H9 (cell line): Measurements from ENCODE around the gene USP7. TPM values are rescaled to one million over a fixed set of nuclear protein-coding genes. Genes with fewer than 3 reads are reported as not detected.

Source experiments
- DNase-seq: peaks from one replicate; pipeline ENCODE4 v3.0.0-alpha.2; 2017
- H2AFZ ChIP-seq: one replicate; pipeline ENCODE4 v1.6.1; 2013; ENCODE audit warnings: mild to moderate bottlenecking, low read length, control low read depth, moderate library complexity
- H2AK5ac ChIP-seq: 2 replicates; pipeline ENCODE4 v1.6.1; 2013; ENCODE audit warnings: low read length, control low read depth, mixed read lengths; ENCODE audit not compliant: insufficient read length
- H2BK120ac ChIP-seq: one replicate; pipeline ENCODE4 v1.6.1; 2013; ENCODE audit warnings: low read depth, mild to moderate bottlenecking, low read length, control low read depth, inconsistent platforms; ENCODE audit not compliant: poor library complexity, severe bottlenecking
- H2BK12ac ChIP-seq: 2 replicates; pipeline ENCODE4 v1.6.1; 2013; ENCODE audit warnings: low read length, control low read depth, mixed read lengths, low read depth; ENCODE audit not compliant: insufficient read length
- H2BK15ac ChIP-seq: 2 replicates; pipeline ENCODE4 v1.6.1; 2013; ENCODE audit warnings: low read depth, low read length, control low read depth
- H2BK20ac ChIP-seq: one replicate; pipeline ENCODE4 v1.6.1; 2013; ENCODE audit warnings: low read depth, mild to moderate bottlenecking, low read length, control low read depth, inconsistent platforms; ENCODE audit not compliant: poor library complexity, severe bottlenecking
- H2BK5ac ChIP-seq: 2 replicates; pipeline ENCODE4 v1.6.1; 2013; ENCODE audit warnings: low read length, control low read depth, mixed read lengths; ENCODE audit not compliant: insufficient read length
- H3K14ac ChIP-seq: 2 replicates; pipeline ENCODE4 v1.6.1; 2013; ENCODE audit warnings: low read length, control low read depth; ENCODE audit not compliant: insufficient read depth
- H3K18ac ChIP-seq: 2 replicates; pipeline ENCODE4 v1.6.1; 2013; ENCODE audit warnings: low read depth, mild to moderate bottlenecking, mixed read lengths, low read length, control low read depth; ENCODE audit not compliant: insufficient read length
- H3K23ac ChIP-seq: 2 replicates; pipeline ENCODE4 v1.6.1; 2013; ENCODE audit warnings: low read length, control low read depth, mixed read lengths, low read depth; ENCODE audit not compliant: insufficient read length
- H3K23me2 ChIP-seq: 2 replicates; pipeline ENCODE4 v1.6.1; 2013; ENCODE audit warnings: low read depth, mild to moderate bottlenecking, mixed read lengths, low read length, control low read depth; ENCODE audit not compliant: insufficient read length, poor library complexity, severe bottlenecking
- H3K27ac ChIP-seq: 2 replicates; pipeline ENCODE4 v1.5.1; 2013; ENCODE audit warnings: low read length, control low read depth, mixed read lengths, low read depth; ENCODE audit not compliant: insufficient read length
- H3K27me3 ChIP-seq: 2 replicates; pipeline ENCODE4 v1.6.1; 2013; ENCODE audit warnings: low read length, control low read depth, inconsistent platforms; ENCODE audit not compliant: insufficient read depth
- H3K4ac ChIP-seq: 2 replicates; pipeline ENCODE4 v1.6.1; 2013; ENCODE audit warnings: low read depth, mild to moderate bottlenecking, control low read depth, inconsistent platforms, low read length, moderate library complexity
- H3K4me1 ChIP-seq: 2 replicates; pipeline ENCODE4 v1.6.1; 2013; ENCODE audit warnings: low read length, control low read depth, inconsistent platforms; ENCODE audit not compliant: insufficient read depth
- H3K4me2 ChIP-seq: 2 replicates; pipeline ENCODE4 v1.6.1; 2013; ENCODE audit warnings: low read length, control low read depth, mixed read lengths; ENCODE audit not compliant: insufficient read length, insufficient read depth
- H3K56ac ChIP-seq: 2 replicates; pipeline ENCODE4 v1.6.1; 2013; ENCODE audit warnings: low read depth, mild to moderate bottlenecking, mixed read lengths, low read length, control low read depth; ENCODE audit not compliant: insufficient read length
- H3K79me1 ChIP-seq: 2 replicates; pipeline ENCODE4 v1.6.1; 2013; ENCODE audit warnings: low read depth, mild to moderate bottlenecking, moderate library complexity, low read length, control low read depth, inconsistent platforms; ENCODE audit not compliant: insufficient read depth, poor library complexity, severe bottlenecking
- H3K79me2 ChIP-seq: 2 replicates; pipeline ENCODE4 v1.6.1; 2013; ENCODE audit warnings: low read length, control low read depth, inconsistent platforms; ENCODE audit not compliant: insufficient read depth
- H3K9ac ChIP-seq: 2 replicates; pipeline ENCODE4 v1.6.1; 2013; ENCODE audit warnings: low read length, control low read depth, mixed read lengths; ENCODE audit not compliant: insufficient read length; ENCODE audit errors: extremely low read depth
- H3K9me3 ChIP-seq: one replicate; pipeline ENCODE4 v1.6.1; 2013; ENCODE audit warnings: low read depth, low read length, inconsistent platforms; ENCODE audit not compliant: control insufficient read depth
- H3T11ph ChIP-seq: one replicate; pipeline ENCODE4 v1.6.1; 2013; ENCODE audit warnings: mild to moderate bottlenecking, low read length, control low read depth, inconsistent platforms
- H4K20me1 ChIP-seq: one replicate; pipeline ENCODE4 v1.6.1; 2013; ENCODE audit not compliant: control insufficient read depth, insufficient read length, insufficient read depth
- H4K5ac ChIP-seq: 2 replicates; pipeline ENCODE4 v1.6.1; 2013; ENCODE audit warnings: low read depth, mild to moderate bottlenecking, mixed read lengths, low read length, control low read depth; ENCODE audit not compliant: insufficient read length
- H4K8ac ChIP-seq: replicated peaks from 2 replicates; pipeline ENCODE4 v1.6.1; 2013; ENCODE audit warnings: low read length, control low read depth, mixed read lengths, low read depth; ENCODE audit not compliant: insufficient read length
- H4K91ac ChIP-seq: 2 replicates; pipeline ENCODE4 v1.6.1; 2013; ENCODE audit warnings: low read depth, mild to moderate bottlenecking, moderate library complexity, mixed read lengths, low read length, control low read depth; ENCODE audit not compliant: insufficient read length
- H3K27ac Mint-ChIP-seq, 3 experiments: 2 replicates in 2 of 3; 3 replicates in 1 of 3; pipeline ENCODE4 v1.8.0; 2020 to 2021; ENCODE audit warnings: mixed read lengths in 3 of 3, mild to moderate bottlenecking in 1 of 3, moderate library complexity in 1 of 3
- H3K27me3 Mint-ChIP-seq: 2 replicates; pipeline ENCODE4 v1.8.0; 2021; ENCODE audit warnings: low read depth, mild to moderate bottlenecking, moderate library complexity, mixed read lengths
- H3K36me3 Mint-ChIP-seq, 3 experiments: 2 replicates in 2 of 3; 3 replicates in 1 of 3; pipeline ENCODE4 v1.8.0; 2020 to 2021; ENCODE audit warnings: low read depth in 3 of 3, mixed read lengths in 3 of 3; ENCODE audit not compliant: insufficient read depth in 1 of 3
- H3K4me1 Mint-ChIP-seq, 2 experiments: 2 replicates each; pipeline ENCODE4 v1.8.0; 2020; ENCODE audit warnings: mixed read lengths in 2 of 2
- H3K4me3 Mint-ChIP-seq, 2 experiments: 2 replicates in 1 of 2; 3 replicates in 1 of 2; pipeline ENCODE4 v1.8.0; 2020 to 2021; ENCODE audit warnings: mild to moderate bottlenecking in 2 of 2, mixed read lengths in 2 of 2, moderate library complexity in 1 of 2
- H3K9me3 Mint-ChIP-seq, 2 experiments: 2 replicates in 1 of 2; 3 replicates in 1 of 2; pipeline ENCODE4 v1.8.0; 2020; ENCODE audit warnings: mild to moderate bottlenecking in 2 of 2, mixed read lengths in 2 of 2, moderate library complexity in 1 of 2
- WGBS: extraction: QIAGEN DNeasy Blood & Tissue Kit; methylation state at CpG from one replicate; pipeline ENCODE4 v1.1.7; 2013; ENCODE audit warnings: missing lambda C conversion rate, low lambda C conversion rate, mixed read lengths; ENCODE audit not compliant: insufficient read length; ENCODE audit errors: extremely low coverage; 5-methylcytosine and 5-hydroxymethylcytosine counted together
- total RNA-seq: library from RNA; stranded (reverse); gene quantifications from 2 replicates; pipeline ENCODE4 v1.2.1, GENCODE V29; 2021
- TF ChIP-seq, protein P1 (sequence below): fragments of 200-600 bp; sonication (generic); conservative IDR thresholded peaks from 3 replicates; pipeline ENCODE4 v1.8.0; 2021; ENCODE audit warnings: antibody characterized with exemption, mild to moderate bottlenecking

The USP7 gene
- total RNA-seq, 1 experiment from 2014 or later: 192 TPM

DNA sequence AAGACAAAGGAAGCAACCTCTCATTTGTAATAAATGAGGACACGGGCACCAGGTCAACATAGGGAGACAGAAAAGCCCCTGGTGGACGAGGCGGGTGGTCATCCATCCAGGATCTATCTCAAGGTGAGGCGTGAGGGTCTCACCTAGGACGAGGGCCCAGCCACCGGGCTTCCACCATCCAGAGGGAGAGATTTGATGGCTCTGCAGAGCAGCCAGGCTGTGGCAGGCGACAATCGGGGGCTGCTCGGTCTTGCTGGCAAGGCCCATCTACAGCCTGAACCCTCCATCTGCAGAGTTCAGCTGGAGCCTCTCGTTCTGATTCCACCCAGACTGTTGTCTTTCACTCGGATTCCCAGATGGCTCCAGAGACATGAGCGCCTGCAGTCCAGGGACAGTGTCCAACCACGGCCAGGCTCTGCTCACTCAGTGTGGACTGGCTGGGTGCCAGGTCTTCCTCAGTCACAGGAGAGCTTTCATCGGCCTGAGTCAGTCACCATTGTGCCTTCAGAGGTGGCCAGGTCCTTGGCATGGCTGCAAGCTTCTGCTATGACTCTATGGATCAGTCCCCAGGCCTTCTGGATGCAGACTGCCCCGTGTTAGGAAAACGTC is 75.7 kb downstream of the USP7 start:
- Histone ChIP-seq H3K79me2 (no peaks in the 10 kb centered on the region), H2AK5ac (no peak overlapping the region), H2BK20ac (no peak overlapping the region), H3K27me3 (no peaks in the 10 kb centered on the region), H3K9ac (no peak overlapping the region), H3K56ac (no peak overlapping the region), H3K4me1 (no peaks in the 10 kb centered on the region; the same call in 1 of the 2 replicates), H3K14ac (no peak overlapping the region), H3K23ac (no peak overlapping the region), H2BK12ac (no peak overlapping the region), H3T11ph (no peak overlapping the region), H2AFZ (no peak overlapping the region), H3K4ac (no peak overlapping the region), H2BK120ac (no peak overlapping the region), H3K9me3 (no peaks in the 10 kb centered on the region), H4K20me1 (peaks cover 4% of the 10 kb centered on the region), H3K27ac (no peak overlapping the region), H4K5ac (no peak overlapping the region), H4K8ac (no peak overlapping the region), H4K91ac (no peak overlapping the region), H3K23me2 (no peaks in the 10 kb centered on the region), H3K79me1 (no peaks in the 10 kb centered on the region), H2BK15ac (no peak overlapping the region), H3K18ac (no peak overlapping the region), H3K4me2 (no peak overlapping the region), H2BK5ac (no peak overlapping the region)
- Mint-ChIP-seq H3K4me1 (peaks cover 22 to 24% of the 10 kb centered on the region in 2 experiments), H3K9me3 (no peaks in the 10 kb centered on the region), H3K27me3 (peaks cover 2% of the 10 kb centered on the region), H3K4me3 (no peak overlapping the region), H3K36me3 (peaks cover 26 to 50% (median 37%) of the 10 kb centered on the region in 3 experiments; a peak in 6 of 7 replicates), H3K27ac (peak overlapping the region in 1 of 3 experiments; percentile 32; a peak in 1 of 7 replicates)
- DNase-seq: no peak
- WGBS: no CpG with 5 or more reads among the region's 16 CpGs
- TF ChIP-seq, protein P1, sequence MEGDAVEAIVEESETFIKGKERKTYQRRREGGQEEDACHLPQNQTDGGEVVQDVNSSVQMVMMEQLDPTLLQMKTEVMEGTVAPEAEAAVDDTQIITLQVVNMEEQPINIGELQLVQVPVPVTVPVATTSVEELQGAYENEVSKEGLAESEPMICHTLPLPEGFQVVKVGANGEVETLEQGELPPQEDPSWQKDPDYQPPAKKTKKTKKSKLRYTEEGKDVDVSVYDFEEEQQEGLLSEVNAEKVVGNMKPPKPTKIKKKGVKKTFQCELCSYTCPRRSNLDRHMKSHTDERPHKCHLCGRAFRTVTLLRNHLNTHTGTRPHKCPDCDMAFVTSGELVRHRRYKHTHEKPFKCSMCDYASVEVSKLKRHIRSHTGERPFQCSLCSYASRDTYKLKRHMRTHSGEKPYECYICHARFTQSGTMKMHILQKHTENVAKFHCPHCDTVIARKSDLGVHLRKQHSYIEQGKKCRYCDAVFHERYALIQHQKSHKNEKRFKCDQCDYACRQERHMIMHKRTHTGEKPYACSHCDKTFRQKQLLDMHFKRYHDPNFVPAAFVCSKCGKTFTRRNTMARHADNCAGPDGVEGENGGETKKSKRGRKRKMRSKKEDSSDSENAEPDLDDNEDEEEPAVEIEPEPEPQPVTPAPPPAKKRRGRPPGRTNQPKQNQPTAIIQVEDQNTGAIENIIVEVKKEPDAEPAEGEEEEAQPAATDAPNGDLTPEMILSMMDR: no peak
